HT-29 (cell line): ENCODE measurements around the gene KIF25. TPM values are rescaled to one million over a fixed set of nuclear protein-coding genes. Genes with fewer than 3 reads are reported as not detected.
A peak's percentile ranks its signal among the peaks of the same experiment; 100 is the strongest.

Experiments used
- DNase-seq: peaks from one replicate; pipeline ENCODE4 v3.0.0-alpha.2; 2015; ENCODE audit warnings: low spot score
- total RNA-seq: library from RNA; depleted of rRNA; stranded (reverse); fragments of >200 nt; shearing (Covaris generic); gene quantifications from 2 replicates; pipeline ENCODE4 v1.2.3, GENCODE V29; 2014

Gene KIF25
- total RNA-seq, 1 experiment from 2014 or later: not detected

DNA sequence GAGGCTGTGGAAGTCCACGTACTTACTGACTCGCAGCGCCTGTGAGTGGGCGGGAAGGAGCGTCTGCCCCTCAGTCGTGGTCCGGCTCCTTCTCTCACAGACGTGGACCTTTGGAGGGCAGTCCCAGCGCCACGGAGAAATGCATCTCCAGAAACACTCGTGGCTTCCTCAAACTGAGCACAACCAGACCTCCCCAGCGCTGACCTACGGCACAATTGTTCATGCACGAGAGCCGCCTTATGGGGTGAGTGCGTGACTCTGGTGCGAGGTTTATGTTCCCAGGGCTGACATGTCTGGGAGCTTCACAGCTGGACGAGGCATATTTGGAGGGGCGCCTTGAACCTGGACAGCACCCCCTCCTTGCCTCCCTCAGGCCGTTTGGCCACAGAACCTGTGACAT lies 51.8 kb downstream of the KIF25 start:
- DNase-seq: no peak

DNA sequence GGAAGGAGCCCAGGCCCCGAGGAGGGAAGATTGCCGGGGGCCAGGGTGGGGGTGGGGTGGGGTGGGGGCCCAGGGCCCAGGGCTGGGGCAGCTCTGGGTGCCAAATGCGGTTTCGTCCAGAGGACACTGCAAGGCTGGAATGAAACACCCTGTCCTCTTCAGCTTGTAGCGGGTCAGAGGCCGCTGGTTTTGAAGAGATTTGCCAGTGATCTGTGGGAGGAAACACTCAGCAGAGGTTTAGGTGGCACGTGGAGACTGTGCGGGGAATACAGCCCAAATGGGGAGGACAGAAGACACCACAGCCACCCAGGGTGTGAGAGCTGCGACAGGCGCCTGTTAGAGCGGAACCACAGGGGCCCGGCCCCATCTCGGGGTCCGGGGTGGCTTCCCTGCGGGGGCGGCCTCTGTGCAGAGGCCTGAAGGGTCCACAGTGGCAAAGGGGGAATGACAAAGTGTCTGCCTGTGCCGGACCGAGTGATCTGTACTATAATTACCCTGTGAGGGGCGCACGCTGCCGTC lies 52.3 kb downstream of the KIF25 start:
- DNase-seq: no peak

DNA sequence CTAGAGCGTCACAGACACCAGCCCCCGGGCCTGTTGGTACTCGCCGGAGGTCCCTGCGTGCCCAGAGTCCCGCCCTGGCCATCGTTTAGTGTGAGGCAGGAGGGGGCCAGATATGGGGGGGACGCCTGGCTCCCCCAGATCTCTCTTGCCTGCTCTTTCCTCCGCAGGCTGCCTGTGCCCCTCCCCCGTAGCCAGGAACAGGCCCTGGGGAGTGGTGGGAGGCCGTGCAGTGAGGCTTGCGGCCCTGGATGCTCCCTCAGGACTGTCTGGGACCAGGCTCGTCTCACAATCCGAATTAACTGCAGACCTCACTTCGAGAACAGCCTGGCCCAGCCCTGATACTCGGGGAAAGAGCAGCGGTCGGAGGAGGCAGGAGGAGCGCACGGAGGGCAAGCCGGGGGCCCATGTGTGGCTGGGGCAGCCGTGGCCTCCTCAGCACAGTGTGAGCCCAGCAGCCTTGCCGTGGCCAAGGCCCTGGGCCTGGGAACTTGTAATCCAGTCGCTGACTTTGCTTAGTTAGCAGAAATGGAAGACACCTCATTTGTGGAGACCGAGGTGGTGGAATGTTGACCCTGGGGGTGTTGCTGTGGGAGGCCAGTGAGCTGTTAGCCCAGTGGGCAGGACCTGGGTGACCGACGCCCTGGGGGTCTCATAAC lies 52.9 kb downstream of the KIF25 start:
- DNase-seq: no peak

DNA sequence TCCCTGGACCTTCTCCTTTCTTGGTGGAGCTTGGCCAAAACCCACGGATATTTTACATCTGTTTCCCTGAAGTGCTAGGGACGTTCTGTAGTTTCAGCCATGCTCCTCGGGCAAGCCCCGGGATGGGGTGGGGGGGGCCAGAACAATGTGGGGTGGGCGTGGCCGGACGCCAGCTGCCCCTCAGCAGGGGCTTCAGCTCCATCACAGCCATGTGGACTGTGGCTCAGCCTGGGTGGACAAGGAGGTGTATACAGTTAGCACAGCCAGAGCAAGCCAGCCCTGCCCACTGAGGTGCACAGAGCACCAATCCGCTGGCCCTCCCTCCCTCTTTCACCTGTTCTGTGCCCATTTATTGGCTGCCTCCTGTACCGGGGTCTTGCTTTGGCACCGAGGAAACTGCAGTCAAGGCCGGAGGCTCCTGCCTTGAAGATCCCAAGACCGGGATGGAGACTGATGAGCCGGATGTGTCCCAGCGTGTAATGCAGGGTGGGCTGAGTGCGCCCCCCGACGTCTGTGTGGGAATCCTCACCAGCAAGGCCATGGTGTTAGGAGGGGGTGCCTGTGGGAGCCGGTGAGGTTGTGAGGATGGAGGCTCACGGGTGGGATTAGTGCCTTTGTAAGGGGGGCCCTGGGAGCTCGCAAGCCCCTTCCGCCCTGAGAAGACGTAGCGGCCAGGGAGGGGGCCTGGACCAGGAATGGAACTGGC lies 53.6 kb downstream of the KIF25 start:
- DNase-seq: no peak

DNA sequence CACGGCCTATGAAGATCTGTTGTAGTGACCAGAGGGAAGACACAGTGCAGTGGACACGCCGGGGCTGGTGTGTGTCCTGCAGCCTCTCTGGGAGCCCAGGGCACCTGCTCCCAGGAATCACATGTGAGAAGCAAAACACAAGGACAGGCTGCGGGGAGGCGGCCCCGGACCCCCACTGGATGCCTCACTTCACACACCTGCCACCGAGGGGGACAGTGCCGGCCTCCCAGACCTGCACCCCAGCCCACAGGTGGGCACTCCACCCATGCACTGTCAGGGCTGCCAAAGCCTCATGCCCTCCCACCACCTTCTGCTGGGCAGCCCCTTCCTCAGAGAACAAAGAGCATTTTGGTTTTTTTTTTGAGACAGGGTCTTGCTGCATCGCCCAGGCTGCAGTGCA lies 54.2 kb downstream of the KIF25 start:
- no peak for DNase-seq

DNA sequence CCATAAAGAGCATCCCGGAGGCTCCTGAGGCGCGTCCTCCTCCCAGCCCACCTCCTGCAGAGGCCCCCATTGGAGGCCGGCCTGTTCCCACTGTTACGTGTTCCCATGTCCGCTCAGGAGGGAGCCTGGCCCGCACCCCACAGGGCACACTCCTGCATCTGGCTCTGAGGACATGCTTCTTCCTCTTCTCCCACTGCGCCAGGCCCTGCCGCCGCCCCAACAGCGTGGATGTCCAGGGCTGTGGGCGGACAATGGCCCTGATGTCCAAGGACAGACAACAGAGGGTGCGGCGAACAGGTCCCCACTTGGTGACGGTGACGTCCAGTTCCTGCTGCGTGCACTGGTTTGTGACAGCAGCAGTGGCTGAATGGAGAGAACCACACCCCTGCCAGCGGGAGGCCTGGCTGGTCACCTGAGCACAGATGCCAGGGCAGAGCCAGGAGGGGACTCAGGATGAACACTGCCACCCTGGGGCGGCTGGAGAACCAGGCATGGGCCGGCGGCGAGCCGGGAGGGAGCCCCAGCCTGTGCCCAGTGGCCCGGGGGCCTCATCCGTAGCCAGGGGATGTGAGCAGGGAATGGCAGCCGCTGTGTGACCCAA lies 54.9 kb downstream of the KIF25 start:
- DNase-seq: peak; percentile 60

DNA sequence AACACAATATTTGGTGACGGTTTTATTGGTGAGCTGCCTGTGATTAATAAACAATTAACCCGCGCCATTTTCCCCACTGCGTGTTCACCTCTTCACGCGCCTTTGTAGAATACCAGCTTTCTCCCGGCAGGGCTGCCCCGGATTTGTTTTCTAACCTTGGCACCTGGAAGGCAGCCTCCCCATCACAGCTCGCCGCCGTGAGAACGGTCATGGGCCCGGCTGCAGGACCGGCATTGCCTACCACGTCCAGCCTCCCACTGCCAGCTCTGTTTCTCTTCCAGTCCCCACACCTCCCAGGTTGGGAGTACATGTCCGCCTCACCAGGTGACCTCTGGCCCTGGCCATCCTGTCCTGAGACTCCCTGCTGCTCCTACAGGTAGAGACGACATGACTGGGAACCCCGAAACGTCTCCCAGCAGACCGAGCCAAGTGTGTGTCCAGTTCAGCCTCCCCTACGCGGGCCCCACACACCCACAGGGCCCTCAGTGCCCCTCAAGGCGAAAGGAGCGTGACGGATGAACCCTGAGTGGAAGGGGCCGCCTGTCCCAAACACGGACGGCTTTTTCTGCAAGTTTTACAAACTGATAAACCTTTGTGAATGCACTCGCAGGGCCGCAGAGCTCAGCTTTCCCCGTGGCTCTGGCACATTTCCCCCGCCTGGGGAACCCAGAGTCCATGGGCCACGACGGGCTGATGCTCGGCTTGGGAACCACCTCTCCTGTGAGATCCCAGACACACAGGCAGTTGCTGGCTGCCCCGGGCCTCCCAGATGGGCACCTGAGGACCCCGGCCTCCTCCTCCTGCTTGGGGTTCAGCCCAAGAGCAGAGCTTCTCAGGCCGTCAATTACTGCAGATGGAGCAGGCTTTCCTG lies 55.9 kb downstream of the KIF25 start:
- no peak for DNase-seq

DNA sequence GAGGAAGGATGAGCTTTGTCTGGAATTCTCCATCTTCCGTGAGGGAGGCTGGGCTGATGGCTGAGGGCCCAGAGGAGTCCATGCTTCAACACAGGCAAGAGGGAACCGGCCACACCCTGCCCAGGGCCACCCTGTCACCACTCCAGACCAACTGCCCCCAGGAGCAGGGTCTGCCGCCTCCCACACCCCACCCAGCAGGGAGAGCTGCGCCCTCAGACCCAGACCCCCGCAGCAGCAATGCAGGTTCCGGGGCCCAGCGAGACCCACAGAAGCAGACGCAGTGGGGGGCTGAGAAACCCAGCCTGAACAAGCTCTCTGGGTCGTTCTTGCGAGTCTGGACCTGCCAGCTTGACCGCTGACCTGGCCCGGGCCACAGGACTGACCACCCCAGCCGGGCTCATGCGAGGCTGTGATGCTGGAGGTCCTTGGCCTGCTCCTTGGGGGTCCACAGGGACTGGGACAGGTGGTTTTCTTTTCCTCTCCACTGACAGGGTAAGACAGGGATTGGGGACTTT lies 56.5 kb downstream of the KIF25 start:
- DNase-seq: no peak

DNA sequence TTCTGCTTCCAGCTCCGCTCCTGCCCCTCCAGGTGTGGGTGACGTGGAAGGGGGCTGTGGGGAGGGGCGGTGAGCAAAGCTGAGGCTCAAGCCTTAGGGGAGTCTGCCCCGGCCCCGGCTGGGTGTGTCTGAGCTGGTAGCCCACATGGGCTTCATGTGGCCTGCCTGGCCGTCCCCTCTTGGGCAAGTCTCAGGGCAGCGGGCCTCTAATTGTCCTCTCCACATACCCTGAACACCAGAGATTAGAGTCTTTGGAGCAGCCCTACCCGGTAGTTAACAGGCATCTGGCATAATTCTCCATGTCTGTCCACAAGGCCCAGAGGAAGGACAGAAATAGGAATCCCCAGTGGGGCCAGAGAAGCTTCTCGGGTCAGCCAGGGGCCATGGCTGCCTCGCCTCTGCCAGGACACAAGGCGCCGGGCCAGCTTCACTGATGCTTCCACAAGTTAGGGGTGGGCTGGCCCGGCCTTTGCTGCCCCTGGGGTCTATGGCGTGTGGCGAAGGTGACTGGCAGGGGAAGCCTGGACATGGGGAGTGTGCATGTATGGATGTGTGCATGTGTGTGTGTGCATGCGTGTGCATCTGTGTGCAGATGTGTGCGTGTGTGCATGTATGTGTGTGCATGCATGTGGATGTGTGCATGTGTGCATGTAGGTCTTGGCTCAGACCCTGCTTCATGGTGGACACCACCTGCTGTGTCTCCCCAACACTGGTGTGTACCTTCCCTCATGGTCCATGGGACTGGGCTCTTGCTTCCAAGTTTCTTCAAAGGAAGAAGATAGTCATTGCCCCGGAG lies 57.5 kb downstream of the KIF25 start:
- DNase-seq: no peak

DNA sequence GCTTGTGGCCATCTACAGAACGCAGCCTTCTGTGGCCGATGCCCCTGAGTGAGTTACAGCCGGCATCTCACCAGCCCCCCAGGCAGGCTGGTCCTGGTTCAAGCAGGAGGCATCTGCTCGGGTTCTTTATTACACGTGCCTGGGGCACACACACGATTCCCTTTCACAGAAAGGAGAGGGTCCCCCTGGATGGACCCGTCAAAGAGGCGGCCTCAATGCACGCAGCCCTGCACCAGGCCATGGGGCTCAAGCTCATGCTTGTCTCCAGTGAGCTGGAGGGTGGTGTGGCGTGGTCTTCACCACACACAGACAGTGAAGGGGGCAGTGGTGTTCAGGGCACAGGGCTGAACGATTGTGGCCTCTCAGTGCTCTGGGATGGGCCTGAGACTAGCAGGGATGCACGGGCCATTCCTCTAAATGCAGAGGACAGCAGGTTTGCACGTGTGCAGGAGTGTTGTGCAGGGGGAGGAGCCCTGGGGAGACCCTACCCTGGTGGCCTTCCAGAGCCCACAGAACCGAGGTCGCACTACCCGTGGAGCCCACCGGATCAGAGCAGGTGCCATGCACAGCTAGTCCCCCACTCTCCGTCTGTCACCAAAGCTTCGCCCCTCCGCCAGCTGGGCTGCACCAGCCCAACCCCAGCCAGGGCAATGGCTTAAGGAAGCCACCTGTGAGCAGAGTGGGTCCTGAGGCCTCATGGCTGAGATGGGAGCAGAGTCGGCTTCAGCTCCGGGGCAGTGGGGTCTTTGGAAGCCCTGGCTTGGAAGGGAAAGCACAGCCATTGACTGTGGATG lies 58.4 kb downstream of the KIF25 start:
- DNase-seq: no peak

DNA sequence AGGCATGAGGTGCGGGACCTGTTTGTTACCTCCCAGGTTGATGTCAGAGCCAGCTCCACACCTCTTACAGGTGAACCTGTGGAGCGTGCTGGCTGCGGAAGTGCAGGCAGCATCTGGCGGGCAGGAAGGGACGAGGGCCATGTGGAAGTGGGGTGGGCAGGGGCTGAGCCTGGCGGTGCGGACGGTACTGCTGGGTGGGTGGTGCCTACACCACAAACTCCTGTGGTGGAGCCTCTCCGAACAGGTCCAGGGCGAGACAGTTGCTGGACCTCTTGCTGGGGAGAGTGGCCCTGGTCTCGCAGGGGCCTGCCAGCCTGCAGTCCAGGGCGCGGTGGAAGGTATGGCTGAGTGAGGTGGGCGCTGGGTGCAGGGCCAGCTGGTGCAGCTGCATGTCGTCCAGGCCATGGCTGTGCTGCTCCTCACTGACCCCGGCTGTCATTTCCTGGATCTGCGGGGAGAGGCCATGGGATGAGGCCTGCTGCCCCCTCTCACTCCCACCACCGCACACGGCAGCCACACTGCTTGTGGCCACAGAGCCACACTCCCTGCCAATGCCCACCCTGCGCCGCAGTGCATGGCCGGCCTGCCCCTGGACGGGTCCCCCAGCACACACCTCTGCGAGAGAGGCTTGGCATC lies 59.5 kb downstream of the KIF25 start:
- DNase-seq: no peak

DNA sequence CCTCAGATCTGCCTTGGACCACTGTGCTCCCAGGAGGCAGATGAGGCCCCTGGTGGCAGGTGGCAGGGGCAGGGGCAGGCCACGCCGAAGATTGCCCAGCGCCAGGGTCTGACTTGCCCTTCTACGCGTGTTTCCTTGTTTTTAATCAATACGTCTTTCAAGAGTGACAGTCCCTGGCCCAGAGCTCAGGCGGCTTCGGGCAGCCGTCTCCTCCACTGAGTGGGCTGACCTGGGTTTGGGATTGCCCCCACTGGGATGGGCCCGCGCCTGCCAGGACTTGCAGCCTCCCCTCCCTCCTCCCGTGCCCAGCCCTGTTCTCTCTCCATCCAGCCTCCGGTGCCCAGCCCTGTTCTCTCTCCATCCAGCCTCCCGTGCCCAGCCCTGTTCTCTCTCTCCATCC lies 60.4 kb downstream of the KIF25 start:
- DNase-seq: no peak

DNA sequence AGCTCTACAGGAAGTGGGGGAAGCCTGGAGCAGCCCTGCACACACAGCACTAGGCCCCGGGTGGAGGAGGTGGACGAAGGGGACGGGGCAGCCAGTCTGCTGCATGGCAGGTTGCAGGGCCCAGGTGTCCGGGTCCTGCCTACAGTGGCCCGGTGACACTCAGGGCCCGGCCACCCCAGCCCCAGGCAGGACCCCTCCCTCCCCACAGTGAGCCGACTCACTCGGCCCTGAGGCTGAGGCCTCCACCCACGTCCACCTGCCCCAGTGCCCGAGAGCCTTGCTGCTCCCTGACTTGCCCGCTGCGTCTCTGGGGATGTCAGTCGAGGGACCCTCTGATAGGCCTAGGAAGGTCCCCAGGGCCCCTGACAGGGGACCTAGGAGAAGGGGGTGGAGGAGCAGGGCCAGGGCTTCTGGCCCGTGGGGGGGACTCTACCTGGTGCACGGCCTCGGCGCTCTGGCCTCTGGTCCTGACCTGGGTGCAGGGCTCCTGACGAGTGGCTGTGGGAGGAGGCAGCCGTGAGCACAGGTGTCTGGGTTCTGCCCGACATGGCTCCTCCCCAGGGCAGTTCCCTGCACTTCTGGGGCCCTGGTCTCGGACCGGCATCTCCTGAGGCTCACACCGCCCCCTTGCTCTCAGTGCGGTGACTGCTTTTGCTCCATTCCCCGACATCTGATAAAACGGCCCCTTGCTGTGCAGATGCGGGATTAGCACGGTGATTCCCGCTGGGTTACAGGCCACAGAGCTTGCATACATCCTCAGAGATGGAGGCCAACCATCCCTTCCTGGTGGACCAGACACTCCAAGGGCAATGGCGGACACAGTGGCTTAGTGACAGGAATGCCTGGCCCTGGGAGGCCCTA lies 61.5 kb downstream of the KIF25 start:
- no peak for DNase-seq

DNA sequence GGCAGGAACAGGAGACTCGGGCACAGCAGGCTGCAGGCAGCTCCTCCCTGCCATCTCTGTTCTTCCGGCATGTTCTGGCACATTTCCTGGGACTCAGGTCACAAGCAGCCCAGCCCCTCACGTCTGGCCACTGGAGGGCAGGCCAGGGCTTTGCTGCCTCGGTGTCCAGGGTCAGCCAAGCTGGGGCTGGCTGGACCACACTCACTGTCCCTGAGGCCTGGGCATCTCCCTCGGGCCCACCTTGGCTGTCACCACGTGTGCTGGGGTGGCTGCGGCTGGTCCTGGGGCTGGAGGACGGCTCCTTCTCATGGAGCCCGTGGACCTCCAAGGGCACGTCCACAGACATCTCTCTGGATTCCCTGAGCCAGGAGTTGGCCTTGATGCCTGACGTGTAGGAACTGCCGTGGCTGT lies 63.1 kb downstream of the KIF25 start:
- peak; percentile 77 for DNase-seq

DNA sequence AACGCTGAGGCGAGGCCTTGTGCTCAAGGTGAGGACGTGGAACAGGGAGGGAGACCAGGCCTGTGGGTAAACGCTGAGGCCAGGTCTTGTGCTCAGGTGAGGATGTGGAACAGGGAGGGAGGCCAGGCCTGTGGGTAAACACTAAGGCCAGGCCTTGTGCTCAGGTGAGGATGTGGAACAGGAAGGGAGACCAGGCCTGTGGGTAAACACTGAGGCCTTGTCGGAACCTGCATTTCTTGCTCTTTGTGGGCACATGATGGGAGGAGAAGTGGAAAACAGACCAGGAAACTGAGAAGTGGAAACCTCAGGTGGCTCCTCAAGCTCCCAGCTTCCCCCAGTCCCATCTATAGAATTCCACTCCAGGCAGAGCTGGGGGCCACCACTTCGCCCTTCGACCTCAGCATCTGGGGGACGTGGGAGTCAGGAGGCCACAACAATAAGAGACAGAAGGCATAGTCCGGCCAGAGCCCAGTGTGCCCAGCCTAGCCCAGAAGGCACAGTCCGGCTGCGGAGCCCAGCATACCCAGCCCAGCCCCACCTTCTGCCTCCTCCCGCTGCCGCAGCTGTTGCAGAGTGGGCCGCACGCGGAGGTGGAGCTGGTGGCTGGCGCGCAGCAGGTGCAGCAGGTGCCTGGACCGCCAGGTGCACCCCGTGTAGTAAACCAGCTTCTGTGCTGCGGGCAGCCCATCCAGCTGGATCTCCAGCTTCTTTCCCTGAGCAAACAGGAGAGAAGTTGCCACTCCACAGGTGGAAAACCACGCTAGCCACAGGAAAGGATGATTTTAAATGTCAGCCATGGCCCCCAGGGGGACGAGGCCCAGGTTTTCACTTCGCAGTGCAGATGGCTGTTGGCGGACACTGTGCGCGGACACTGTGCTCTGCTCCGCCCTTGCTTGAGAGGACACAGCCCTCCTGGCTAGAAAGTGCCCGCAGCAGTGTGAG lies 64.1 kb downstream of the KIF25 start:
- no peak for DNase-seq

DNA sequence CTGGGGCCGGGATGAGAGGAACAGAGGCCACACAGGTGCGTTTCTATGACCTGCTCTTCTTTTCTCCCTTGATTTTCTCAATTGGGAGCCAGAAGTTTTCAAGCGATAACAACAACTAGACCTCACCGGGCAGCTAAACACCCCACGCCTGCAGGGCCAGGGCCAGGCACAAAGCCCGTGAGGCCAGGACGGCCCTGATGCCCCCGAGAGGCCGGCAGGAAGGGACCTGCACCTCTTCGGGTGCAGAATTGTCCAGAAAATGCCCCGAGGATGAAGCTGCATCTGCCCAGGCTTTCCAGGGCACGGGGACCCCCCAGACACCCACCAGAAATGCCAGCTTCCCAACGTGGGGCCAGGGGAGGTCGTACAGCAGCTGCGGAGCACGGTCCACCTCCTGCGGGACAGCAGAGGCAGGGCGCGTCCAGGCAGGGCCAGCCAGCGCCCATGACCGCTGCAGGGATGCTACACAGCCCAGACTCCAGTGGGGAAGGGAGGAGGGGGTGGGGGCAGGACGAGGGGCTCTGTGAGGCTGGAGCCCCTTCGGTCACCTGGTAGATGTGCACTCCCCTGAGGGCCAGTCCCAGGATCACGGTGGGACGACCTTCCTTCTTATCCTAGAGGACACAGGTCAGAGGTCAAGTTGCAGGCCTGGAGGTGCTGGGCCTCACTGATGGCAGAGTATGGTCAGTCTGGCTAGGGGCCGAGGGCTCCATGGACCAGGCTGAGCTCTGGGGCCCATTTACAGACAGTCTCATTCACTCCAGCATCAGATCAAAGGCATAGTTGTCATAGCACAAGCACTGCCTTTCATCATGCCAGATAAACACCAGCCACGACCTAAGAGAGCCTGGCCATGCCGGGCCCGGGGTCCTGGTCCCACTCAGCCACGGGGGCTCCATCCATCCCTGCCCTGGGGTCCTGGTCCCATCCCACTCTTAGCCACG lies 65.1 kb downstream of the KIF25 start:
- no peak for DNase-seq
